WTC11 (cell line): ENCODE results near the gene CCL17.

ENCODE experiments used
- ATF6 ChIP-seq: sonication (generic); formaldehyde crosslinking; IDR thresholded peaks from 2 replicates; pipeline ENCODE4 v1.8.1; 2023; ENCODE audit warnings: mild to moderate bottlenecking, missing genetic modification reagents
- CREB1 ChIP-seq: sonication (generic); formaldehyde crosslinking; IDR thresholded peaks from 2 replicates; pipeline ENCODE4 v1.8.0; 2023; ENCODE audit warnings: mild to moderate bottlenecking, missing genetic modification reagents
- FOXP1 ChIP-seq: sonication (generic); formaldehyde crosslinking; IDR thresholded peaks from 2 replicates; pipeline ENCODE4 v1.8.0; 2022; ENCODE audit warnings: missing genetic modification reagents, mild to moderate bottlenecking, moderate library complexity, borderline replicate concordance
- FOXP4 ChIP-seq: sonication (generic); formaldehyde crosslinking; IDR thresholded peaks from 2 replicates; pipeline ENCODE4 v1.8.0; 2022; ENCODE audit warnings: mild to moderate bottlenecking, missing genetic modification reagents
- MAX ChIP-seq: sonication (generic); formaldehyde crosslinking; IDR thresholded peaks from 2 replicates; pipeline ENCODE4 v1.8.0; 2022; ENCODE audit warnings: mild to moderate bottlenecking, missing genetic modification reagents
- TF ChIP-seq, protein P1 (sequence below): fragments of 200-600 bp; IDR thresholded peaks from 2 replicates; pipeline ENCODE4 v1.8.0; 2022; ENCODE audit warnings: antibody characterized with exemption
- TF ChIP-seq, protein P2 (sequence below): sonication (generic); formaldehyde crosslinking; IDR thresholded peaks from 2 replicates; pipeline ENCODE4 v1.8.1; 2022; ENCODE audit warnings: low read depth, missing genetic modification reagents, borderline replicate concordance

DNA sequence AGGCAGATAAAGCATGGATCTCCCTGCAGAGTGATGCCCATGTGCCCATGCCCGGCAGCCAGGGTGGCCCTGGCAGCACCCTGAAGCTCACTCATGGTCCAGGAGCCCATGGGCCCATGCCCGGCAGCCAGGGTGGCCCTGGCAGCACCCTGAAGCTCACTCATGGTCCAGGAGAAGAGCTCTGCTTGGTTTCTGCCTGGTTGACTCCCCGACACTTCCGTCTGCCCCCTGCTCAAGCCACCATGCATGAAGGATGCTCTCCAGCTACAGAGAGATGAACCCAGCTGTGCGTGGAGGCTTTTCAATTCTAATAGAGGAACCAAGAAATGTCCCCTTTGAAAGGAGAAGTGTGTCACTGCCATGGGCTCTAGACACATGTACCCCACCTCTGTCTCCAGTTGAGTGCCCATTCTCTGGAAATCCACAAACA is 8.7 kb downstream of the CCL17 start:
- no peak for TF ChIP-seq FOXP4 (CRISPR knock-in tag)
- TF ChIP-seq, protein P1, sequence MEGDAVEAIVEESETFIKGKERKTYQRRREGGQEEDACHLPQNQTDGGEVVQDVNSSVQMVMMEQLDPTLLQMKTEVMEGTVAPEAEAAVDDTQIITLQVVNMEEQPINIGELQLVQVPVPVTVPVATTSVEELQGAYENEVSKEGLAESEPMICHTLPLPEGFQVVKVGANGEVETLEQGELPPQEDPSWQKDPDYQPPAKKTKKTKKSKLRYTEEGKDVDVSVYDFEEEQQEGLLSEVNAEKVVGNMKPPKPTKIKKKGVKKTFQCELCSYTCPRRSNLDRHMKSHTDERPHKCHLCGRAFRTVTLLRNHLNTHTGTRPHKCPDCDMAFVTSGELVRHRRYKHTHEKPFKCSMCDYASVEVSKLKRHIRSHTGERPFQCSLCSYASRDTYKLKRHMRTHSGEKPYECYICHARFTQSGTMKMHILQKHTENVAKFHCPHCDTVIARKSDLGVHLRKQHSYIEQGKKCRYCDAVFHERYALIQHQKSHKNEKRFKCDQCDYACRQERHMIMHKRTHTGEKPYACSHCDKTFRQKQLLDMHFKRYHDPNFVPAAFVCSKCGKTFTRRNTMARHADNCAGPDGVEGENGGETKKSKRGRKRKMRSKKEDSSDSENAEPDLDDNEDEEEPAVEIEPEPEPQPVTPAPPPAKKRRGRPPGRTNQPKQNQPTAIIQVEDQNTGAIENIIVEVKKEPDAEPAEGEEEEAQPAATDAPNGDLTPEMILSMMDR: no peak
- no peak for TF ChIP-seq FOXP1 (CRISPR knock-in tag)
- no peak for TF ChIP-seq MAX (CRISPR knock-in tag)
- TF ChIP-seq ATF6 (CRISPR knock-in tag): no peak
- TF ChIP-seq, protein P2, sequence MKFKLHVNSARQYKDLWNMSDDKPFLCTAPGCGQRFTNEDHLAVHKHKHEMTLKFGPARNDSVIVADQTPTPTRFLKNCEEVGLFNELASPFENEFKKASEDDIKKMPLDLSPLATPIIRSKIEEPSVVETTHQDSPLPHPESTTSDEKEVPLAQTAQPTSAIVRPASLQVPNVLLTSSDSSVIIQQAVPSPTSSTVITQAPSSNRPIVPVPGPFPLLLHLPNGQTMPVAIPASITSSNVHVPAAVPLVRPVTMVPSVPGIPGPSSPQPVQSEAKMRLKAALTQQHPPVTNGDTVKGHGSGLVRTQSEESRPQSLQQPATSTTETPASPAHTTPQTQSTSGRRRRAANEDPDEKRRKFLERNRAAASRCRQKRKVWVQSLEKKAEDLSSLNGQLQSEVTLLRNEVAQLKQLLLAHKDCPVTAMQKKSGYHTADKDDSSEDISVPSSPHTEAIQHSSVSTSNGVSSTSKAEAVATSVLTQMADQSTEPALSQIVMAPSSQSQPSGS (CRISPR knock-in tag): no peak
- TF ChIP-seq CREB1: no peak
